Fibroblast of pulmonary artery (primary cell): ENCODE data around the gene RAP1GAP.

Experiments used
- DNase-seq: peaks from one replicate; pipeline ENCODE4 v3.0.0-alpha.2; 2010; ENCODE audit warnings: low read depth
- H3K4me3 ChIP-seq: replicated peaks from 2 replicates; pipeline ENCODE4 v1.5.1; 2011; ENCODE audit warnings: low read depth, mild to moderate bottlenecking, control low read depth, low read length, moderate library complexity
- CTCF ChIP-seq: IDR thresholded peaks from 2 replicates; pipeline ENCODE4 v1.5.1; 2011; ENCODE audit warnings: mild to moderate bottlenecking, control low read depth, low read length, inconsistent platforms; ENCODE audit errors: missing control alignments

Gene RAP1GAP

GRCh38 chr1:21662426-21663247 lies 6.5 kb downstream of the RAP1GAP start:
- no peak for DNase-seq
- no peak overlapping the region for H3K4me3 ChIP-seq
- TF ChIP-seq CTCF = no peak

- no peak overlapping the region for H3K4me3 ChIP-seq
- no peak for TF ChIP-seq CTCF
- DNase-seq = no peak
These were observed 7.3 kb downstream of the RAP1GAP start for GRCh38 chr1:21661886-21662285.

GRCh38 chr1:21659924-21660326 lies 9.2 kb downstream of the RAP1GAP start:
- TF ChIP-seq CTCF = no peak
- DNase-seq = no peak
- H3K4me3 ChIP-seq = no peak overlapping the region

- TF ChIP-seq CTCF = peak; percentile 68
- peak; percentile 56 for DNase-seq
- no peak overlapping the region for H3K4me3 ChIP-seq
These were observed 9.8 kb downstream of the RAP1GAP start for GRCh38 chr1:21659099-21659923.

- no peak for DNase-seq
- TF ChIP-seq CTCF = no peak
- no peak overlapping the region for H3K4me3 ChIP-seq
These were observed 11.5 kb downstream of the RAP1GAP start for GRCh38 chr1:21657456-21658190.

- no peak overlapping the region for H3K4me3 ChIP-seq
- TF ChIP-seq CTCF = no peak
- no peak for DNase-seq
These were observed 13.4 kb downstream of the RAP1GAP start for GRCh38 chr1:21655748-21656147.
